ENCODE data around the gene GALNT10.

GALNT10 gene

GRCh38 chr5:154384480-154385235 is 194.1 kb downstream of the GALNT10 start:
- no peak for DNase-seq
- no peak for TF ChIP-seq CTCF (IDR thresholded peaks at IDR 0.05; ENCODE audit: low read depth, low read length)
- H3K27me3 ChIP-seq (ENCODE audit: insufficient read depth, low read depth, severe bottlenecking), result no peaks in the 10 kb centered on the region
- no peak overlapping the region for H3K4me3 ChIP-seq (ENCODE audit: low read depth, low read length)
- no peaks in the 10 kb centered on the region for H3K9me3 ChIP-seq (ENCODE audit: severe bottlenecking)
- no peak overlapping the region for H3K27ac ChIP-seq
- H3K36me3 ChIP-seq, result no peaks in the 10 kb centered on the region

GRCh38 chr5:154385236-154385512 is 194.6 kb downstream of the GALNT10 start:
- Histone ChIP-seq H3K27me3 (ENCODE audit: insufficient read depth, low read depth, severe bottlenecking) (no peaks in the 10 kb centered on the region), H3K9me3 (ENCODE audit: severe bottlenecking) (no peaks in the 10 kb centered on the region), H3K27ac (no peak overlapping the region), H3K36me3 (no peaks in the 10 kb centered on the region), H3K4me3 (ENCODE audit: low read depth, low read length) (no peak overlapping the region)
- DNase-seq, result no peak
- no peak for TF ChIP-seq CTCF (IDR thresholded peaks at IDR 0.05; ENCODE audit: low read depth, low read length)

GRCh38 chr5:154386952-154387629 is 196.6 kb downstream of the GALNT10 start:
- H3K9me3 ChIP-seq (ENCODE audit: severe bottlenecking), result no peaks in the 10 kb centered on the region
- no peak overlapping the region for H3K27ac ChIP-seq
- no peaks in the 10 kb centered on the region for H3K27me3 ChIP-seq (ENCODE audit: insufficient read depth, low read depth, severe bottlenecking)
- DNase-seq, result no peak
- no peak for TF ChIP-seq CTCF (IDR thresholded peaks at IDR 0.05; ENCODE audit: low read depth, low read length)
- no peak overlapping the region for H3K4me3 ChIP-seq (ENCODE audit: low read depth, low read length)
- no peaks in the 10 kb centered on the region for H3K36me3 ChIP-seq

GRCh38 chr5:154388842-154389241 is 198.3 kb downstream of the GALNT10 start:
- no peak for TF ChIP-seq CTCF (IDR thresholded peaks at IDR 0.05; ENCODE audit: low read depth, low read length)
- no peak for DNase-seq
- H3K36me3 ChIP-seq, result no peaks in the 10 kb centered on the region
- no peaks in the 10 kb centered on the region for H3K27me3 ChIP-seq (ENCODE audit: insufficient read depth, low read depth, severe bottlenecking)
- H3K9me3 ChIP-seq (ENCODE audit: severe bottlenecking), result no peaks in the 10 kb centered on the region
- H3K27ac ChIP-seq, result no peak overlapping the region
- H3K4me3 ChIP-seq (ENCODE audit: low read depth, low read length), result no peak overlapping the region

- no peak for TF ChIP-seq CTCF (IDR thresholded peaks at IDR 0.05; ENCODE audit: low read depth, low read length)
- H3K9me3 ChIP-seq (ENCODE audit: severe bottlenecking), result no peaks in the 10 kb centered on the region
- no peaks in the 10 kb centered on the region for H3K36me3 ChIP-seq
- H3K27ac ChIP-seq, result no peak overlapping the region
- H3K4me3 ChIP-seq (ENCODE audit: low read depth, low read length), result no peak overlapping the region
- no peak for DNase-seq
- no peaks in the 10 kb centered on the region for H3K27me3 ChIP-seq (ENCODE audit: insufficient read depth, low read depth, severe bottlenecking)
Measured at GRCh38 chr5:154390096-154390495, 199.6 kb downstream of the GALNT10 start.

Data from WERI-Rb-1 (cell line).